HTR-8/SVneo (cell line): ENCODE measurements around the gene RPS27.
"Not testable (repeated sequence)": the region's sequence is repeated elsewhere in the genome, so short reads cannot be mapped to it uniquely, and the experiment has no call there.

Experiments
- DNase-seq: peaks from one replicate; pipeline ENCODE4 v3.0.0; 2011; ENCODE audit warnings: low spot score, mixed read lengths; ENCODE audit not compliant: insufficient read length
- FAIRE-seq: peaks from 2 replicates; lab custom pipeline; 2011; peaks lifted over from hg19 to GRCh38; lab: Jason Lieb, UNC

The RPS27 gene

GRCh38 chr1:153959454-153959853 lies 31.1 kb upstream of the RPS27 start:
- FAIRE-seq: no peak
- no peak for DNase-seq

GRCh38 chr1:153960206-153960605 lies 30.4 kb upstream of the RPS27 start:
- FAIRE-seq: no peak

GRCh38 chr1:153961421-153961820 lies 29.1 kb upstream of the RPS27 start:
- DNase-seq (no peak), FAIRE-seq (no peak)

More at GRCh38 chr1:153960206-153960605, 30.4 kb upstream of the RPS27 start:
- DNase-seq: no peak

- FAIRE-seq: no peak
- DNase-seq: no peak
These were observed 28.2 kb upstream of the RPS27 start for GRCh38 chr1:153962088-153963029.

- DNase-seq: peak; percentile 89
- FAIRE-seq: peak; percentile 79
These were observed 27.3 kb upstream of the RPS27 start, which contains the start of gene SLC39A1 for GRCh38 chr1:153963030-153963849. Gene SLC39A1, minus strand, starts transcription at chr1:153963537. Its CDS starts 822 bp downstream, at chr1:153962715.

GRCh38 chr1:153963850-153964331 lies 26.7 kb upstream of the RPS27 start:
- DNase-seq (peak; percentile 58), FAIRE-seq (no peak)

GRCh38 chr1:153967107-153967999 lies 23.2 kb upstream of the RPS27 start, which contains the start of gene CREB3L4:
Gene CREB3L4, plus strand, starts transcription at chr1:153967902. Its CDS starts 624 bp downstream, at chr1:153968526.
- DNase-seq (peak; percentile 88), FAIRE-seq (no peak)

GRCh38 chr1:153968000-153968363 lies 22.6 kb upstream of the RPS27 start:
- FAIRE-seq (no peak), DNase-seq (no peak)

GRCh38 chr1:153968408-153968807 lies 22.2 kb upstream of the RPS27 start:
- DNase-seq (no peak), FAIRE-seq (no peak)

- FAIRE-seq: no peak
- DNase-seq: no peak
These were observed 21.6 kb upstream of the RPS27 start for GRCh38 chr1:153968972-153969371.

GRCh38 chr1:153970346-153970745 lies 20.2 kb upstream of the RPS27 start:
- no peak for FAIRE-seq
- no peak for DNase-seq

GRCh38 chr1:153973071-153973470 lies 17.5 kb upstream of the RPS27 start:
- no peak for DNase-seq
- FAIRE-seq: no peak

GRCh38 chr1:153973525-153973924 lies 17.0 kb upstream of the RPS27 start:
- DNase-seq (no peak), FAIRE-seq (no peak)

- FAIRE-seq: no peak
These were observed 13.7 kb upstream of the RPS27 start for GRCh38 chr1:153976819-153977249.

GRCh38 chr1:153977250-153978240 lies 13.0 kb upstream of the RPS27 start, which contains the start of gene JTB:
Gene JTB, minus strand, starts transcription at chr1:153977674. Its CDS starts 422 bp downstream, at chr1:153977252.
- FAIRE-seq (no peak), DNase-seq (peak; percentile 69)

More at GRCh38 chr1:153976819-153977249, 13.7 kb upstream of the RPS27 start:
- no peak for DNase-seq

- no peak for DNase-seq
- FAIRE-seq: no peak
These were observed 12.2 kb upstream of the RPS27 start for GRCh38 chr1:153978274-153978909.

GRCh38 chr1:153979091-153979490 lies 11.5 kb upstream of the RPS27 start:
- not testable (repeated sequence) for DNase-seq, FAIRE-seq

GRCh38 chr1:153981735-153982134 lies 8.8 kb upstream of the RPS27 start:
- DNase-seq, FAIRE-seq: not testable (repeated sequence)
